ENCODE results near the gene NIPSNAP3A. TPM values are rescaled to one million over a fixed set of nuclear protein-coding genes. Genes with fewer than 3 reads are reported as not detected.

The NIPSNAP3A gene
- total RNA-seq, 1 experiment from 2014 or later = 13.6 TPM

GRCh38 chr9:104808035-104808614 is 60.6 kb downstream of the NIPSNAP3A start:
- DNase-seq (ENCODE audit: low spot score) = peak; percentile 51
- ChIA-PET CTCF (no interaction called here), POLR2A (ENCODE audit: low non-redundant PET) (no interaction called here)
- no peaks in the 10 kb centered on the region for H3K27me3 ChIP-seq (replicated peaks; ENCODE audit: insufficient read depth, low read depth, low read length, poor library complexity)
- no peak overlapping the region for H3K27ac ChIP-seq (ENCODE audit: low read depth, low read length, poor library complexity, severe bottlenecking)
- intact Hi-C loops (cut with micrococcal nuclease; ENCODE audit: unreplicated experiment) = no loop called here
- no peaks in the 10 kb centered on the region for H3K36me3 ChIP-seq (ENCODE audit: insufficient read depth, low read length, poor library complexity, severe bottlenecking)
- BruUV-seq (replicated peaks) = no TSS peak
- H3K4me3 ChIP-seq (ENCODE audit: low read depth, low read length, poor library complexity, severe bottlenecking) = no peak overlapping the region
- no peaks in the 10 kb centered on the region for H3K4me1 ChIP-seq (ENCODE audit: insufficient read depth, low read length, poor library complexity, severe bottlenecking)
- no peak for TF ChIP-seq EZH2 (IDR thresholded peaks at IDR 0.05; ENCODE audit: borderline replicate concordance, low read depth, low read length, poor library complexity, severe bottlenecking)
- peak; percentile 46 for TF ChIP-seq CTCF (conservative IDR thresholded peaks at IDR 0.05; ENCODE audit: low read depth, low read length)
- no peaks in the 10 kb centered on the region for H3K9me3 ChIP-seq (ENCODE audit: low read depth, low read length, poor library complexity, severe bottlenecking)

Other genes with a start within 250 kb of the NIPSNAP3A start
- not detected in 2 replicates for gene OR13F1, start 243.4 kb upstream of the NIPSNAP3A start, total RNA-seq (2021)
- gene OR13C4, start 220.5 kb upstream of the NIPSNAP3A start, total RNA-seq (2021) = not detected in 2 replicates
- gene OR13C3, start 210.8 kb upstream of the NIPSNAP3A start, total RNA-seq (2021) = not detected in 2 replicates
- not detected in 2 replicates for gene OR13C8, start 178.5 kb upstream of the NIPSNAP3A start, total RNA-seq (2021)
- gene OR13C5, start 148.3 kb upstream of the NIPSNAP3A start, total RNA-seq (2021) = not detected in 2 replicates
- not detected in 2 replicates for gene OR13C2, start 142.1 kb upstream of the NIPSNAP3A start, total RNA-seq (2021)
- not detected in 2 replicates for gene OR13C9, start 129.5 kb upstream of the NIPSNAP3A start, total RNA-seq (2021)
- not detected in 2 replicates for gene OR13D1, start 53.2 kb upstream of the NIPSNAP3A start, total RNA-seq (2021)
- 0.48 and 0.75 TPM in 2 replicates for gene NIPSNAP3B, start 16.4 kb downstream of the NIPSNAP3A start, total RNA-seq (2021)
- 0.69 and 1.6 TPM in 2 replicates for gene ABCA1, start 180.5 kb downstream of the NIPSNAP3A start, total RNA-seq (2021)